Mesenchymal stem cell (in vitro differentiated cells and primary cell): ENCODE measurements around the gene NKTR.

Source experiments
- DNase-seq: peaks from one replicate; pipeline ENCODE4 v3.0.0-alpha.2; 2013
- H2AFZ ChIP-seq: one replicate; pipeline ENCODE4 v1.6.1; 2013; ENCODE audit warnings: low read depth, mild to moderate bottlenecking, control low read depth, inconsistent platforms, low read length, moderate library complexity
- H2AK5ac ChIP-seq: 2 replicates; pipeline ENCODE4 v1.6.1; 2013; ENCODE audit warnings: low read length, moderate library complexity, mild to moderate bottlenecking, inconsistent platforms; ENCODE audit not compliant: severe bottlenecking
- H2BK120ac ChIP-seq: one replicate; pipeline ENCODE4 v1.6.1; 2013; ENCODE audit warnings: low read depth, mild to moderate bottlenecking, inconsistent platforms, low read length, moderate library complexity
- H2BK12ac ChIP-seq, 2 experiments: one replicate each; pipeline ENCODE4 v1.6.1; 2013; ENCODE audit warnings: inconsistent platforms in 2 of 2, low read length in 2 of 2, mild to moderate bottlenecking in 2 of 2, moderate library complexity in 2 of 2, control low read depth in 1 of 2
- H2BK15ac ChIP-seq: one replicate; pipeline ENCODE4 v1.6.1; 2013; ENCODE audit warnings: mild to moderate bottlenecking, low read depth, inconsistent platforms; ENCODE audit not compliant: poor library complexity, severe bottlenecking
- H2BK5ac ChIP-seq: 2 replicates; pipeline ENCODE4 v1.6.1; 2013; ENCODE audit warnings: low read depth, mild to moderate bottlenecking, low read length, control low read depth, inconsistent platforms; ENCODE audit not compliant: poor library complexity, severe bottlenecking
- H3K14ac ChIP-seq, 2 experiments: one replicate each; pipeline ENCODE4 v1.6.1; 2013; ENCODE audit warnings: inconsistent platforms in 2 of 2, low read length in 2 of 2, control low read depth in 1 of 2, mild to moderate bottlenecking in 1 of 2, moderate library complexity in 1 of 2
- H3K18ac ChIP-seq, 2 experiments: one replicate each; pipeline ENCODE4 v1.6.1; 2013; ENCODE audit warnings: inconsistent platforms in 2 of 2, low read length in 2 of 2, control low read depth in 1 of 2, low read depth in 1 of 2, mild to moderate bottlenecking in 1 of 2
- H3K23ac ChIP-seq, 2 experiments: one replicate each; pipeline ENCODE4 v1.6.1; 2013; ENCODE audit warnings: inconsistent platforms in 2 of 2, low read length in 2 of 2, mild to moderate bottlenecking in 2 of 2, moderate library complexity in 2 of 2, control low read depth in 1 of 2
- H3K27ac ChIP-seq: 2 replicates; pipeline ENCODE4 v1.5.1; 2013; ENCODE audit warnings: mild to moderate bottlenecking, moderate library complexity, low read length, control low read depth, inconsistent platforms; ENCODE audit not compliant: poor library complexity, severe bottlenecking
- H3K27me3 ChIP-seq, 2 experiments: 2 replicates each; pipeline versions ENCODE4 v1.6.1 to v1.7.0; 2013; ENCODE audit warnings: low read length in 2 of 2, mild to moderate bottlenecking in 2 of 2, moderate library complexity in 2 of 2, control low read depth in 1 of 2, inconsistent platforms in 1 of 2; ENCODE audit not compliant: control insufficient read depth in 1 of 2, insufficient read depth in 1 of 2
- H3K36me3 ChIP-seq, 2 experiments: 2 replicates each; pipeline versions ENCODE4 v1.6.1 to v1.7.0; 2013; ENCODE audit warnings: low read length in 2 of 2, control low read depth in 1 of 2, inconsistent platforms in 1 of 2, low read depth in 1 of 2, mild to moderate bottlenecking in 1 of 2; ENCODE audit not compliant: insufficient read depth in 2 of 2, control insufficient read depth in 1 of 2
- H3K4ac ChIP-seq, 2 experiments: one replicate each; pipeline ENCODE4 v1.6.1; 2013; ENCODE audit warnings: inconsistent platforms in 2 of 2, low read length in 2 of 2, mild to moderate bottlenecking in 2 of 2, moderate library complexity in 2 of 2, control low read depth in 1 of 2, low read depth in 1 of 2
- H3K4me1 ChIP-seq: 2 replicates; pipeline ENCODE4 v1.6.1; 2013; ENCODE audit warnings: low read depth, low read length, control low read depth; ENCODE audit not compliant: control insufficient read depth, insufficient read depth
- H3K4me2 ChIP-seq: 2 replicates; pipeline ENCODE4 v1.6.1; 2013; ENCODE audit warnings: low read length, mild to moderate bottlenecking, inconsistent platforms; ENCODE audit not compliant: poor library complexity, severe bottlenecking
- H3K4me3 ChIP-seq, 2 experiments: 2 replicates each; pipeline versions ENCODE4 v1.5.1 to v1.7.0; 2013; ENCODE audit warnings: low read length in 2 of 2, mild to moderate bottlenecking in 2 of 2, control low read depth in 1 of 2, low read depth in 1 of 2; ENCODE audit not compliant: insufficient read depth in 1 of 2
- H3K79me1 ChIP-seq: replicated peaks from 2 replicates; pipeline ENCODE4 v1.6.1; 2013; ENCODE audit warnings: mild to moderate bottlenecking, control low read depth, low read length, inconsistent platforms; ENCODE audit not compliant: poor library complexity, severe bottlenecking
- H3K9ac ChIP-seq: 2 replicates; pipeline ENCODE4 v1.7.0; 2013; ENCODE audit warnings: mild to moderate bottlenecking, low read length, moderate library complexity
- H3K9me3 ChIP-seq: 2 replicates; pipeline ENCODE4 v1.7.0; 2013; ENCODE audit warnings: mild to moderate bottlenecking, low read length; ENCODE audit not compliant: control insufficient read depth
- H4K8ac ChIP-seq: one replicate; pipeline ENCODE4 v1.6.1; 2013; ENCODE audit warnings: inconsistent platforms, mild to moderate bottlenecking, low read length, moderate library complexity
- H4K91ac ChIP-seq: one replicate; pipeline ENCODE4 v1.6.1; 2013; ENCODE audit warnings: mild to moderate bottlenecking, low read length, inconsistent platforms
- WGBS: methylation state at CpG from one replicate; pipeline ENCODE4 v1.1.7; 2013; ENCODE audit warnings: mixed read lengths; 5-methylcytosine and 5-hydroxymethylcytosine counted together

Gene NKTR

DNA sequence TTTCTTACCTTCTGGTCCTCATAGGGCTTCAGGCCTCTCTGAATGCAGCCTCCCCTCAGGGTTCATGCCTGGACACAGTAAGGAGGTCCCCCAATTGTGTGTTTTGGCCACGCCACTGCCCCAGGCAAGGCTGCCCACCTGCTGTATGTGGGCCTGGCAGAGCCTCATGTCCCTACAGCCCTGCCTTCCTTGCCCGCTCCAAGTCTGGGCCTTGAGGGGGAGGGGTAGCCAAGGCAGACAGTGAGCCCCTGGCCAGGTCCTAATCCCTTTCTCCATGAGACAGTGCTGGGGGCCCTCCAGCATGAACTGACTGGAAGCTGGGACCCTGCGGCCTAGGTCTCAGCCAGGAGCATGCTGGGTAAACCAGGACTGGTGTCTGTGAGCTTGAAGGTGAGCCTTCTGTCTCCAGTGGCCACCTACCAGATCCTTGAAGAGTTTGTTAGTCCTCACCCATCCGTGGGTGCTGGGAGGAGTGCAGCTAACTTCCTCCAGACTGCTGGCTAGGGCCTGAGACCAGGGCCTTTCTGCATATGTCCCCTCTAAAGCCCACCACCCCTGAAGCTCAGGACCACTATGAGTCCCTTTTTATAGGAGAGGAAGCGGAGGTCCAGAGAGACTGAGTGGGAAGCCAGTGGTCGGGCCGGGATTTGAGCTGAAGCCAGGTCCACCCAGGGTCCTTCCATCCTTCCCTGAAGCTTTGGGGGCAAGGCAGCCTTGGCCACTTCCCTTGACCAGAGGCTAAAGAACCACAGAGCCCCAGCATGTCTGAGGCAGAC lies 61.7 kb downstream of the NKTR start:
- no peak overlapping the region for H2BK5ac ChIP-seq
- H3K27ac ChIP-seq, result no peak overlapping the region
- over 99% methylated on average over 7 of the region's 7 CpGs for WGBS
- H3K23ac ChIP-seq, result no peak overlapping the region
- no peak overlapping the region for H3K4ac ChIP-seq
- no peak overlapping the region for H3K4me2 ChIP-seq
- H3K4me3 ChIP-seq, result no peak overlapping the region
- no peak overlapping the region for H4K8ac ChIP-seq
- no peak overlapping the region for H3K18ac ChIP-seq
- H3K36me3 ChIP-seq, result peaks cover 42 to 79% of the 10 kb centered on the region in 2 experiments
- H2AFZ ChIP-seq, result no peak overlapping the region
- no peaks in the 10 kb centered on the region for H3K9me3 ChIP-seq
- H2AK5ac ChIP-seq, result no peak overlapping the region
- no peak overlapping the region for H3K14ac ChIP-seq
- no peak for DNase-seq
- H3K9ac ChIP-seq, result no peak overlapping the region
- H3K79me1 ChIP-seq, result peaks cover 16% of the 10 kb centered on the region
- H3K27me3 ChIP-seq, result no peaks in the 10 kb centered on the region
- H2BK15ac ChIP-seq, result no peak overlapping the region
- H4K91ac ChIP-seq, result no peak overlapping the region
- no peak overlapping the region for H2BK12ac ChIP-seq
- peaks cover 18% of the 10 kb centered on the region for H3K4me1 ChIP-seq
- H2BK120ac ChIP-seq, result no peak overlapping the region

DNA sequence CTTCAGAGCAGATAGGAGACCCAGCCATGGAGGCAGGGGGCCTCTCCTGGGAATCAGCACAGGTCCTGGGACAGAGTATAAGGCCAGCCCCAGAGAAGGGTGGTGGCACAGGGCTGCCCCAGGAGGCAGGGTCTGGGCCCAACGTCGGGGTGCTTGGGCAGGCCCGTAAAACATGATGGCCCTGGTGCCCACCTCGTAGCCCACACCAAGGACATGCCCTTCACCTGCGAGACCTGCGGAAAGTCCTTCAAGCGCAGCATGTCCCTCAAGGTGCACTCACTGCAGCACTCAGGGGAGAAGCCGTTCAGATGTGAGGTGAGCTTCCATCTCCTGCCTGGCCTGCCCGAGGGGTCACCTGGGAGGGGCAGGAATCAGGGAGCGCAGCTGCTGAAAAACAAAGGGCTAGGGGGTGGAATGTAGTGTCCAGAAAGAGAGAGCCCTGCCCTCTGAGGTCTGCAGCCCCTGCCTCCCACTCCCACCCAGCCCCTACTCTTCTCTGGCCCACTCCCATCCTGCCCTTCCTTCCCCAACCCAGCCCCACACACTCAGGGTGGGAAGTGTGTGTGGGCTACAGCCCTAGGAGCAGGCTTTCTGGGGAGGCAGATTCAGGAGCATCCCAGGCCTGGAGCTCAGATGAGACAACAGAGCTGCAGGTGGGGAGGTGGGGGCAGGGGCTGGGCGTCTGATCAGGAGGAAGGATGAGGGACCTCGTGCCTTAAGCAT lies 62.5 kb downstream of the NKTR start:
- Histone ChIP-seq H3K27ac (no peak overlapping the region), H2AFZ (no peak overlapping the region), H3K4me2 (no peak overlapping the region), H3K4me3 (no peak overlapping the region), H3K9me3 (no peaks in the 10 kb centered on the region), H3K23ac (no peak overlapping the region), H3K36me3 (peaks cover 35 to 71% of the 10 kb centered on the region in 2 experiments), H3K4ac (no peak overlapping the region), H3K27me3 (peaks cover 0 to under 1% of the 10 kb centered on the region in 2 experiments), H4K8ac (no peak overlapping the region), H2BK12ac (no peak overlapping the region), H3K79me1 (peaks cover 14% of the 10 kb centered on the region), H2BK120ac (no peak overlapping the region), H2AK5ac (no peak overlapping the region), H3K18ac (no peak overlapping the region), H2BK5ac (no peak overlapping the region), H3K14ac (no peak overlapping the region), H3K4me1 (peaks cover 20% of the 10 kb centered on the region), H3K9ac (no peak overlapping the region), H2BK15ac (no peak overlapping the region), H4K91ac (peak overlapping the region; percentile 29)
- no peak for DNase-seq
- WGBS, result 96% methylated on average over 9 of the region's 12 CpGs

DNA sequence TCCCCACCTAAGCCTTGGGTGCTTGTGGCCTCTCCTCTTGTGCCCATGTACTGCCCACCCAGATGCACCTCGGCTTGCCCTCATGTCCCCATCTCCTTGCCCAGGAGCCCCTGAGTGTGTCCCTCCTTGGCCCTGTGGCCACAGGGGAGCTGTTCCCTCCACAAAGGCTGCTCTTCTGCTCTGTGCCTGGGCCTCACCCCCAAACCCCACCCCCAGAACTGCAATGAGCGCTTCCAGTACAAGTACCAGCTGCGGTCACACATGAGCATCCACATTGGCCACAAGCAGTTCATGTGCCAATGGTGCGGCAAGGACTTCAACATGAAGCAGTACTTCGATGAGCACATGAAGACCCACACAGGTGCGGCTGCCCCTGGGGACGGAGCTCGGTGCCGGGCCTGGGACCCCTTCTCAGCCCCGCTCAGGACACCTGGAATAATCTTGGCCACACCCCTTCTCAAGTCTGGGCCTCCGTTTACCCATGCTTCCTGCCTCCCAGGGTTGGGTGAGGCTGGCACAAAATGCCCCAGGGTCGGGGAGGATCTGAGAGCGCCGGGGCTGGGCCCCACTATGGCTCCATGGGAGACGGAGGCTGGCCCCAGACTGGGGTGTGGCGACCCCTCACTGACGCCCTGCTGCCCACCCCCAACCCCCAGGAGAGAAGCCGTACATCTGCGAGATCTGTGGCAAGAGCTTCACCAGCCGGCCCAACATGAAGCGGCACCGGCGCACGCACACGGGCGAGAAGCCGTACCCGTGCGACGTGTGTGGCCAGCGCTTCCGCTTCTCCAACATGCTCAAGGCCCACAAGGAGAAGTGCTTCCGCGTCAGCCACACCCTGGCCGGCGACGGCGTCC lies 63.3 kb downstream of the NKTR start:
- Histone ChIP-seq H2AFZ (no peak overlapping the region), H2BK5ac (no peak overlapping the region), H2BK120ac (no peak overlapping the region), H2BK12ac (no peak overlapping the region), H3K4me2 (no peak overlapping the region), H3K4me1 (peaks cover 14% of the 10 kb centered on the region), H3K4me3 (no peak overlapping the region), H3K9me3 (no peaks in the 10 kb centered on the region), H3K14ac (no peak overlapping the region), H3K27me3 (peaks cover 0 to 7% of the 10 kb centered on the region in 2 experiments), H3K36me3 (peaks cover 28 to 63% of the 10 kb centered on the region in 2 experiments), H3K27ac (no peak overlapping the region), H4K91ac (no peak overlapping the region), H4K8ac (no peak overlapping the region), H3K79me1 (peaks cover 8% of the 10 kb centered on the region), H2AK5ac (no peak overlapping the region), H2BK15ac (no peak overlapping the region), H3K9ac (no peak overlapping the region), H3K23ac (no peak overlapping the region), H3K18ac (no peak overlapping the region), H3K4ac (no peak overlapping the region)
- 96% methylated on average over 38 of the region's 38 CpGs for WGBS
- DNase-seq, result no peak

DNA sequence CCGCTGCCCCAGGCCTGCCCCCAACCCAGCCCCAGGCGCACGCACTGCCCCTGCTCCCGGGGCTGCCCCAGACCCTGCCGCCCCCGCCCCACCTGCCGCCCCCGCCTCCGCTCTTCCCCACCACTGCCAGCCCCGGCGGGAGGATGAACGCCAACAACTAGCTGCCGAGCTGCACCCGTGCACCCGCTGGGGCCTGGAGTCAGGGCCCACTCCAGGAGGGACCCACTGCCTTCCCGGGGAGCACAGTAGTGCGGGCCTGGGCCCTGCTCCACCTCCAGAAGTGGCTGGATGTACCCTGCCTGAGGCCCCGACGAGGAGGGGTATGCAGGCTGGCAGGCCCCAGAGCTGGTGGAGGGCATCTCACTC lies 63.9 kb downstream of the NKTR start:
- peaks cover 8% of the 10 kb centered on the region for H3K79me1 ChIP-seq
- H3K27me3 ChIP-seq, result peaks cover 0 to 7% of the 10 kb centered on the region in 2 experiments
- H2AFZ ChIP-seq, result no peak overlapping the region
- H4K91ac ChIP-seq, result no peak overlapping the region
- H2BK120ac ChIP-seq, result no peak overlapping the region
- DNase-seq, result no peak
- peaks cover 24 to 57% of the 10 kb centered on the region in 2 experiments for H3K36me3 ChIP-seq
- no peak overlapping the region for H3K4me3 ChIP-seq
- no peak overlapping the region for H3K14ac ChIP-seq
- no peak overlapping the region for H3K4ac ChIP-seq
- H2AK5ac ChIP-seq, result no peak overlapping the region
- no peak overlapping the region for H3K9ac ChIP-seq
- no peak overlapping the region for H4K8ac ChIP-seq
- 95% methylated on average over 13 of the region's 19 CpGs for WGBS
- no peak overlapping the region for H3K23ac ChIP-seq
- no peak overlapping the region for H3K4me2 ChIP-seq
- no peaks in the 10 kb centered on the region for H3K9me3 ChIP-seq
- peaks cover 14% of the 10 kb centered on the region for H3K4me1 ChIP-seq
- no peak overlapping the region for H2BK5ac ChIP-seq
- H3K18ac ChIP-seq, result no peak overlapping the region
- H2BK12ac ChIP-seq, result no peak overlapping the region
- H3K27ac ChIP-seq, result no peak overlapping the region
- H2BK15ac ChIP-seq, result no peak overlapping the region
